Stimulated activated CD8-positive, alpha-beta memory T cell treated with anti-CD3 and anti-CD28 coated beads, Interleukin-7, amount 100 ng/mL, for 48 hours (primary cell): ENCODE data around the gene PVALB.
A peak's percentile ranks its signal among the peaks of the same experiment; 100 is the strongest.

Experiments
- DNase-seq, 2 donors: peaks; one replicate each; pipeline ENCODE4 v3.0.0-alpha.2; 2020; ENCODE audit warnings: low read depth in 1 of 2; ENCODE audit errors: extremely low read depth in 1 of 2

The PVALB gene, protein sequence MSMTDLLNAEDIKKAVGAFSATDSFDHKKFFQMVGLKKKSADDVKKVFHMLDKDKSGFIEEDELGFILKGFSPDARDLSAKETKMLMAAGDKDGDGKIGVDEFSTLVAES

GRCh38 chr22:36816636-36817524 lies at the start of gene PVALB:
TSS of gene PVALB (minus strand) at chr22:36817035. CDS start at chr22:36817005, 30 bp downstream.
- DNase-seq: no peak

DNA sequence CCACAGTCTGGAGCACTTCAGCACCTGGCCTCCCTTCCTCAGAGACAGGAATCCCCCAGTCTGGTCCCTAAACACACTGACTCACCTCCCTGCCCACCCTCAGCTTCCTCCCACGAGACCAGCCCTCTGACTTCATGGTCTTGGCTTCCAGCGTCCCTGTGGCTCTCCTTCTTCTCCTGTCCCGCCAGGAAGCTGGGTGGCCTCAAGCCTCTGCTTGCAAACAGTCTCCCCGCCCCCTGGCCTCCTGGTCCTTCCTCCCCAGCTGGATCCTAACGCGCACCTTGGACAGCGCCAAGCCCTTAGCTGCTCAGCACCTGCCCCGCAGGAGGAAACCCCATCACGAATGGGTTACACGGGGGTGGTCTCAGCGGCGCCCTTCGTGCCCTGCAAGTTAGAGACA lies 48.5 kb upstream of the PVALB start:
- DNase-seq: no peak

GRCh38 chr22:36864454-36865215 lies 47.8 kb upstream of the PVALB start:
- DNase-seq: no peak

GRCh38 chr22:36863979-36864378 lies 47.1 kb upstream of the PVALB start:
- no peak for DNase-seq

- DNase-seq: no peak
Observed at GRCh38 chr22:36863281-36863680, 46.4 kb upstream of the PVALB start.

GRCh38 chr22:36862251-36863242 lies 45.7 kb upstream of the PVALB start:
- no peak for DNase-seq

- DNase-seq: peak; percentile 52
Observed at GRCh38 chr22:36860821-36861659, 44.2 kb upstream of the PVALB start, which contains the start of gene NCF4. TSS of gene NCF4 (plus strand) at chr22:36861006. CDS start at chr22:36861172, 166 bp downstream.

DNA sequence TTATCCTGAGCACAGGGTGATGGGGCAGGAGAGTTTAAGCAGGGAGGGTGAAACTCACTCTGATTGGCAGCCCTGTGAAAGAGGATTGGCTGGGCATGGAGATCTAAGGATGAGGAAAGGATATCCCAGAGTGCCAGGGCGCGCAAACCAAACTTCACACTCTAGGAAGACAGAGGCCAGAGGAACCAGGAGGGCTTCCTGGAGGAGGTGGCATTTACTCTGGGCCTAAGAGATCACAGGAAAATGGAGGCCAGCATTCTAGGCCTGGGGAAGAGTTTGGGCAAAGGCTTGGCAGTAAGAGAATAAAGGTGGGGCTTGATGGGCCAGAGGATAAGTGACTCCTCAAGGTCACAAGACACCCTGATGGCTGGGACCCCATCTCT lies 43.6 kb upstream of the PVALB start:
- no peak for DNase-seq

DNA sequence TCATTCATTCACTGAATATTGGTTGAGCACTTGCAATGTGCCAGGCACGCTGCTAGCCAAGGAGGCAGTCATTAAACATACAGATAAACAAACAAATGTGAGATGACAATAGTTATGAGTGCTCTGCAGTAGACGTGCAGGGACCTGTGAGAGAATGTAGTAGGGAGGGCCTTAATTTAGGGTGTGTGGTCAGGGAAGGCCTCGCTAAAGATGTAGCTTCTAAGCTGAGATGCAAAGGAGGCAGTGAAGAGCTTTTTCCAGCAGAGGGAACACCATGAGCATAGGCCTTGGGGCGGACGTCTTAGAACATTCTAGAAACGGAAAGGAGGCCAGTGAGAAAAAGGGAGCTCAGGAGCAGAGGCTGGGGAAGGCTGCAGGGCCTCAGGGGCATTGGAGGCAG lies 43.2 kb upstream of the PVALB start:
- no peak for DNase-seq

- DNase-seq: no peak
Observed at GRCh38 chr22:36858966-36859365, 42.1 kb upstream of the PVALB start.

- DNase-seq: no peak
Observed at GRCh38 chr22:36858156-36858555, 41.3 kb upstream of the PVALB start.

DNA sequence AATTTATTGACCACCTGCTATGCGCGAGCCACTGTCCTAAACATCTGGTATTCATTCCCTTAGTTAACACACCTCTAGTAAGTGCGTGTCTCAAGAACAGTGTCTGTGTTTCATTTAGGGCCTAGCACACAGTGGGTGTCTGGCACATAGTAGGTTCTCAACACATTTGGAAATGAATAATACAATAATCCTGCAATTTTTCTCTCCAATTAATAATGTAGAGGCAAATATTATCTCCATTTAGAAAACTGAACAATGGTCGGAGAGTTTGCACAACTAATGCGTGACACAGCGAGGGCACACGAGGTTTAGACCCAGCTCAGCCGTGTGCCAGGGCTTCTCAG lies 39.9 kb upstream of the PVALB start:
- DNase-seq: no peak

DNA sequence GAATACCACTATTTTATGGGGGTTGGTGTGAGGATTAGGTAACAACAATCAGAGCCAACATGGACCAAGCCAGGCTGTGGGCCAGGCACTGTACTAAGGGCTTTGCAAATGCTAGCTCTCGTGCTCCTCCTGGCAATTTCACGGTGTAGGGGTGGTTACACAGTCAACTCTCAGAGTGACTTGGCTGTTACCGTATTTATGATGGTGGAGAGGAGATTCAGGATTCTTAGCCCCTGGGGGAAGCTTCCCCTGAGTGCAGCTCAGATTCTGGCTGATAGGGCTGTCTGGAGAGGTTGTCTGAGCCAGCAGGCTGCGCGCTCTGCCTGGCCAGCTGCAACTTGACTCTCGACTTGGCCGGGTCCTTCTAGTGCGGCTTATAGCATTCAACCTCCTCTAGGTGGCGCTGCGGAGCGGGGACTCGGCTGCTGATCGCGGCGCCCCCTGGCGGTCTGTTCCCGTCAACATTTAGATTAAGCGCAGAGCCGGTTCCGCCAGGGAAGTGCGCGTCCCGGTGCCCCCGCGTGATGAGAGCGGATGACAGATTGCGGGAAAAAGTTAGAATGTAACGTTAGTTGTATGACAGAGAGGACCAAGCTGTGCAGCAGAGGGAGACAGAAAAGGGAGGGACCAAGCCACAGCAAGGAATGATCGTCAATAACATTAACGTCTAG lies 39.4 kb upstream of the PVALB start:
- peak; percentile 75 to 77 for DNase-seq

DNA sequence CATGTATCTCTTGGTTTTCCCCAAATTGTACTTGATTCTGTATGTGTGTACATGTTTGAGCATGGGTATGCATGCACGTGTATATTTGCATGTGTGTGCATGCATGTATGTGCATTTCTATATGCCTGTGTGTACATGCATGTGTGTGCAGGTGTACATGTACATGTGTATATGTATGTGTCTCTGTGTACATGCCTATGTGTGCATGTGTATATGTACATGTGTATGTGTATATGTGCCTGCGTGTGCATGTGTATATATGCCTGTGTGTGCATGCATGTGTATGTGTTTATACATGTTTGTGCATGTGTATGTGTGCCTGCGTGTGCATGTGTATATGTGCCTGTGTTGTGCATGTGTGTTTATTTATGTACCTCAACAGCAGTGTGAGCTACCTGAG lies 38.6 kb upstream of the PVALB start:
- no peak for DNase-seq

GRCh38 chr22:36853407-36854099 lies 36.7 kb upstream of the PVALB start:
- peak; percentile 73 to 88 for DNase-seq

GRCh38 chr22:36852056-36852973 lies 35.5 kb upstream of the PVALB start:
- DNase-seq: no peak

DNA sequence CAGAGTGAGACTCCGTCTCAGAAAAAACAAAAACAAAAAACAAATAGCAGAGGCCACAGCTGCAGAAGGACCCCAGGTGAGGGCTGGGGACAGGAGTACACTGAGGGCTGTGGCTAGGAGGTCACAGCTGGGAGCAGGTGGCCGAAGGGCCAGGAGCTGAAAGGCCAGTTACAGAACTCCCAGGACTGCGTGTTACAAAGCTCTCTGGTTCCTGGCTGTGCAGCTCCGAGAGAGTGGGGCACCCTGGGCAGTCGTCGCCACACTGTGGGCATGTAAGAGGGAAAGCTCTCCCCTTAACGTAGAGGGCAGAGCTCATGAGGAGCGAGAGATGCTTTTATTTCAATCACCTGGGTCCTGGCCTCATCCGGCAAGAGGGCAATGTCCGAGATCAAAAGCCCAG lies 33.8 kb upstream of the PVALB start:
- DNase-seq: no peak

DNA sequence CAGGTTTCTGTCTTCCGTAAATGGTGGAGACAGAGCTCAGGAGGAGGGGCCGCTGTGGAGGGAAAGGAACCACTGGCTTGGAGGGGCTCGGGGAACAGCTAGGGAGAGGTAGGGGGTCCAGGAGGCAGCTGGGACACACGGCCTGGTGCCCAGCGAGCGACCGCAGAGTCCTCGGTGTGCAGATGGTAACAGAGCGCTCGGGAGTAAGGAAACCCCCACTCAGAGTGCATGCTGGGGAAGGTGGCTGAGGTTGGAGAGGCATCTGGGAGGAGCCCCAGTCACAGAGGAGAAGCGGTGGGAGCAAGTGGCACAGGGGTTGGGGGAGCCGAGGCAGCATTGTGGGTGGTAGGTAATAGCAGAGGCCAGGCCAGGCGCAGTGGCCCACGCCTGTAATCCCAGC lies 33.2 kb upstream of the PVALB start:
- DNase-seq: no peak
